Endothelial cell (in vitro differentiated cells): ENCODE data around the gene TXNL4B. TPM values are rescaled to one million over a fixed set of nuclear protein-coding genes. Genes with fewer than 3 reads are reported as not detected.

ENCODE experiments used
- DNase-seq: peaks from one replicate; pipeline ENCODE4 v3.0.0; 2021; ENCODE audit warnings: low spot score
- H3K27ac Mint-ChIP-seq: one replicate; pipeline ENCODE4 v1.8.0; 2021; ENCODE audit warnings: mixed read lengths, inconsistent platforms; ENCODE audit not compliant: unreplicated experiment
- H3K27me3 Mint-ChIP-seq: one replicate; pipeline ENCODE4 v1.8.0; 2021; ENCODE audit warnings: mild to moderate bottlenecking, moderate library complexity, mixed read lengths, inconsistent platforms; ENCODE audit not compliant: unreplicated experiment
- H3K36me3 Mint-ChIP-seq: one replicate; pipeline ENCODE4 v1.8.0; 2021; ENCODE audit warnings: mild to moderate bottlenecking, low read depth, mixed read lengths, inconsistent platforms; ENCODE audit not compliant: unreplicated experiment
- H3K4me1 Mint-ChIP-seq: one replicate; pipeline ENCODE4 v1.8.0; 2021; ENCODE audit warnings: mild to moderate bottlenecking, mixed read lengths, inconsistent platforms; ENCODE audit not compliant: unreplicated experiment
- H3K4me3 Mint-ChIP-seq: one replicate; pipeline ENCODE4 v1.8.0; 2021; ENCODE audit warnings: mild to moderate bottlenecking, mixed read lengths, inconsistent platforms; ENCODE audit not compliant: unreplicated experiment
- H3K9me3 Mint-ChIP-seq: one replicate; pipeline ENCODE4 v1.8.0; 2021; ENCODE audit warnings: mixed read lengths, inconsistent platforms; ENCODE audit not compliant: unreplicated experiment
- long read RNA-seq: library from polyadenylated mRNA; unstranded; transcript quantifications from one replicate; pipeline ENCODE4 v2.0.0, GENCODE V29; 2020; ENCODE audit not compliant: unreplicated experiment
- total RNA-seq: library from RNA; stranded (reverse); fragmentation: NEBNext Ultra II Directional; extraction: Animal tissue kit (Norgen Biotek cat#: 25700); gene quantifications from one replicate; pipeline ENCODE4 v1.2.1, GENCODE V29; 2021; ENCODE audit not compliant: unreplicated experiment
- TF ChIP-seq, protein P1 (sequence below): fragments of 200-600 bp; sonication (generic); IDR thresholded peaks from one replicate; pipeline ENCODE4 v1.5.0; 2021; ENCODE audit warnings: antibody characterized with exemption; ENCODE audit not compliant: unreplicated experiment

Gene TXNL4B
- total RNA-seq, result 10.9 TPM
- long read RNA-seq, transcript TXNL4B-201 (4 exons, 2,556 nt), result major isoform, 6 of 8 reads
- long read RNA-seq, partial matches to known transcripts, result 0 of 8 reads
- long read RNA-seq, other reads (novel, unspliced or antisense), result 2 of 8 reads

DNA sequence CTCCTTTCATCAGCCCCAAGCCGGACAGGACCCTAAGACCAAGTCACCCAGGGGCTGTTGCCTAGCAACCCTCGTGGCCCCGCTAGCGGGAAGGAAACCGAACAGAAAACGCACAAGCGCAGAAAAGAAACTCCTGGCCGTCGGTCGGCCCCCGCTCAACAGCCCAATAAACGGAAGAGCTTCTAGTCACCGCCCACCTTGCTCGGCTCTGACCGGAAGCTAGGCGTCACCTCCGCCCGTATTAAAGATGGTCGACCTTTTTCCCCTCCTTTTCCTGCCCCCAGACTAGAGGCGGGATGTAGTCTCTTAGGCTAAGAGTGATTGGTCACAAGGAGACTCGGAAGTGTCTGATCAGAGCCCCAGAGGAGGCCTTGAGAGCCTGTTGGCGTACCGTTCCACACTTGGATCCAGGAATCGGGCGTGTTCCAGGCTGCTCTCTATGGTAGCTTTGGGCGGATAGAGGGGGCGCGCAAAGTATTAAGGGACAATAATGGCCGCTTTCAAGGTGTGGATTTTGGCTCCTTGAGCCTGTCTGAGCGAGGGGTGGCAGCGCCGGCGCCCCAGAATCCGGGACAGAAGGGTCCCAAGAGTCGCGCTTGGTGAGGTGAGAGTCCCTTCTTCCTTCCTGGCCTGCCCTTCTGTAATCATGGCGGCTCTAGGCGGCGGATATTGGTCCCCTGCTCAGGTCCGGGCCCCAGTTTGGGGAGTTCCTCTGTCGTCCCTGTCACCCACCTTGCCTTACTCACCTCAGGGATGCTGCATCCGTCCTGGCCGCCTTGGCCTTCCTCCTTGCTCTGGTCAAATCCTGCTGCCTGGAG is at the start of gene TXNL4B, which contains the start of gene DHX38:
Gene TXNL4B, minus strand, starts transcription at position 173 of the 818 bp plus-strand sequence. CDS start 2,871 bp downstream, outside the sequence.
Gene DHX38, plus strand, starts transcription at position 400 of the 818 bp plus-strand sequence. CDS start 2,311 bp downstream, outside the sequence.
- peaks cover 36% of the 10 kb centered on the region for H3K4me1 Mint-ChIP-seq
- H3K36me3 Mint-ChIP-seq, result peaks cover 42% of the 10 kb centered on the region

GRCh38 chr16:72142476-72142875 is 49.1 kb upstream of the TXNL4B start:
- DNase-seq, result no peak
- Mint-ChIP-seq H3K9me3 (no peaks in the 10 kb centered on the region), H3K4me3 (no peak overlapping the region), H3K27me3 (peaks cover 2% of the 10 kb centered on the region), H3K36me3 (no peaks in the 10 kb centered on the region), H3K27ac (no peak overlapping the region), H3K4me1 (no peaks in the 10 kb centered on the region)
- TF ChIP-seq, protein P1, sequence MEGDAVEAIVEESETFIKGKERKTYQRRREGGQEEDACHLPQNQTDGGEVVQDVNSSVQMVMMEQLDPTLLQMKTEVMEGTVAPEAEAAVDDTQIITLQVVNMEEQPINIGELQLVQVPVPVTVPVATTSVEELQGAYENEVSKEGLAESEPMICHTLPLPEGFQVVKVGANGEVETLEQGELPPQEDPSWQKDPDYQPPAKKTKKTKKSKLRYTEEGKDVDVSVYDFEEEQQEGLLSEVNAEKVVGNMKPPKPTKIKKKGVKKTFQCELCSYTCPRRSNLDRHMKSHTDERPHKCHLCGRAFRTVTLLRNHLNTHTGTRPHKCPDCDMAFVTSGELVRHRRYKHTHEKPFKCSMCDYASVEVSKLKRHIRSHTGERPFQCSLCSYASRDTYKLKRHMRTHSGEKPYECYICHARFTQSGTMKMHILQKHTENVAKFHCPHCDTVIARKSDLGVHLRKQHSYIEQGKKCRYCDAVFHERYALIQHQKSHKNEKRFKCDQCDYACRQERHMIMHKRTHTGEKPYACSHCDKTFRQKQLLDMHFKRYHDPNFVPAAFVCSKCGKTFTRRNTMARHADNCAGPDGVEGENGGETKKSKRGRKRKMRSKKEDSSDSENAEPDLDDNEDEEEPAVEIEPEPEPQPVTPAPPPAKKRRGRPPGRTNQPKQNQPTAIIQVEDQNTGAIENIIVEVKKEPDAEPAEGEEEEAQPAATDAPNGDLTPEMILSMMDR, result no peak

More for the DNA sequence above, at the start of gene TXNL4B, which contains the start of gene DHX38:
- Mint-ChIP-seq H3K4me3 (peak within 1 kb of the TSS; percentile 98), H3K9me3 (no peaks in the 10 kb centered on the region), H3K27ac (peak within 1 kb of the TSS; percentile 97), H3K27me3 (peaks cover 12% of the 10 kb centered on the region)
- peak; percentile 89 for DNase-seq
- TF ChIP-seq, protein P1, result no peak

- Mint-ChIP-seq H3K4me1 (no peaks in the 10 kb centered on the region), H3K4me3 (no peak overlapping the region), H3K36me3 (no peaks in the 10 kb centered on the region), H3K27ac (no peak overlapping the region), H3K27me3 (peaks cover 2% of the 10 kb centered on the region), H3K9me3 (no peaks in the 10 kb centered on the region)
- TF ChIP-seq, protein P1, result no peak
- no peak for DNase-seq
Observed at GRCh38 chr16:72139908-72140307, 46.5 kb upstream of the TXNL4B start.

- H3K27ac Mint-ChIP-seq, result no peak overlapping the region
- no peak for DNase-seq
Observed at GRCh38 chr16:72138064-72138572, 44.7 kb upstream of the TXNL4B start.

More at GRCh38 chr16:72138064-72138572, 44.7 kb upstream of the TXNL4B start:
- Mint-ChIP-seq H3K4me3 (no peak overlapping the region), H3K4me1 (no peaks in the 10 kb centered on the region), H3K9me3 (no peaks in the 10 kb centered on the region), H3K27me3 (no peaks in the 10 kb centered on the region), H3K36me3 (no peaks in the 10 kb centered on the region)
- TF ChIP-seq, protein P1, result no peak
